Measurements from ENCODE around the gene SIL1.
"Not testable (repeated sequence)": the region's sequence is repeated elsewhere in the genome, so short reads cannot be mapped to it uniquely, and the experiment has no call there.

SIL1 gene

GRCh38 chr5:139138109-139138508 is 60.1 kb downstream of the SIL1 start:
- DNase-seq, result no peak

GRCh38 chr5:139137697-139138096 is 60.5 kb downstream of the SIL1 start:
- DNase-seq, result no peak

- no peak for DNase-seq
Observed at GRCh38 chr5:139134906-139135305, 63.3 kb downstream of the SIL1 start.

- DNase-seq, result no peak
Observed at GRCh38 chr5:139133282-139133681, 64.9 kb downstream of the SIL1 start.

- DNase-seq, result no peak
Observed at GRCh38 chr5:139132515-139132914, 65.7 kb downstream of the SIL1 start.

GRCh38 chr5:139131921-139132432 is 66.2 kb downstream of the SIL1 start:
- no peak for DNase-seq

- no peak for DNase-seq
Observed at GRCh38 chr5:139131465-139131864, 66.7 kb downstream of the SIL1 start.

- no peak for DNase-seq
Observed at GRCh38 chr5:139131062-139131461, 67.1 kb downstream of the SIL1 start.

- DNase-seq, result no peak
Observed at GRCh38 chr5:139130214-139130613, 68.0 kb downstream of the SIL1 start.

GRCh38 chr5:139126711-139127111 is 71.5 kb downstream of the SIL1 start:
- DNase-seq, result no peak

- no peak for DNase-seq
Observed at GRCh38 chr5:139125991-139126390, 72.2 kb downstream of the SIL1 start.

GRCh38 chr5:139124774-139125520 is 73.2 kb downstream of the SIL1 start:
- DNase-seq, result no peak

- no peak for DNase-seq
Observed at GRCh38 chr5:139121120-139121519, 77.0 kb downstream of the SIL1 start.

- DNase-seq, result no peak
Observed at GRCh38 chr5:139120521-139120920, 77.6 kb downstream of the SIL1 start.

GRCh38 chr5:139118804-139119203 is 79.4 kb downstream of the SIL1 start:
- no peak for DNase-seq

GRCh38 chr5:139117342-139117884 is 80.8 kb downstream of the SIL1 start:
- DNase-seq, result no peak

- DNase-seq, result no peak
Observed at GRCh38 chr5:139116100-139116655, 82.0 kb downstream of the SIL1 start.

- DNase-seq, result no peak
Observed at GRCh38 chr5:139113892-139114291, 84.3 kb downstream of the SIL1 start.

- DNase-seq, result not testable (repeated sequence)
Observed at GRCh38 chr5:139112362-139112761, 85.8 kb downstream of the SIL1 start.

- no peak for DNase-seq
Observed at GRCh38 chr5:139110526-139111168, 87.5 kb downstream of the SIL1 start.

GRCh38 chr5:139108063-139108824 is 89.9 kb downstream of the SIL1 start:
- DNase-seq, result peak; percentile 53 to 59

- DNase-seq, result no peak
Observed at GRCh38 chr5:139105621-139106071, 92.5 kb downstream of the SIL1 start.

All from NCI-H1930 (cell line).